ENCODE data around the gene GSK3B.
"Not testable (repeated sequence)": the region's sequence is repeated elsewhere in the genome, so short reads cannot be mapped to it uniquely, and the experiment has no call there.

GSK3B gene

DNA sequence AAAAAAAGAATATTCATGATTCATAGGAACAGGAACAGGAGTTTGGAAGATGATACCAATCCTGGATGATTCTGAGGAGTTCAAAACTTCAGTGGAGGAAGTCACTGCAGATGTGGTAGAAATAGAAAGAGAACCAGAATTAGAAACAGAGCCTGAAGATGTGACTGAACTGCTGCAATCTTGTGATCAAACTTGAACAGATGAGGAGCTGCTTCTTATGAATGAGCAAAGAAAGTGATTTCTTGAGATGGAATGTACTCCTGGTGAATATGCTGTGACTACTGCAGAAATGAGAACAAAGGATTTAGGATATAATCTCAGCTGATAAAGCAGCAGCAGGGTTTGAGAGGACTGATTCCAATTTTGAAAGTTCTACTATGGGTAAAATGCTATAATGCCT, 72.7 kb downstream of the GSK3B start:
- Histone ChIP-seq H3K27me3 (ENCODE audit: control insufficient read depth, insufficient read depth, low read length, poor library complexity, severe bottlenecking) (no peaks in the 10 kb centered on the region), H3K27ac (ENCODE audit: insufficient read depth, low read depth, low read length, poor library complexity, severe bottlenecking) (no peak overlapping the region), H3K4me3 (ENCODE audit: insufficient read depth, low read depth, low read length) (no peak overlapping the region), H3K9me3 (ENCODE audit: control insufficient read depth, low read length) (no peaks in the 10 kb centered on the region), H3K4me1 (ENCODE audit: control insufficient read depth, insufficient read depth, low read length) (no peaks in the 10 kb centered on the region), H3K36me3 (ENCODE audit: control insufficient read depth, insufficient read depth, low read length) (no peaks in the 10 kb centered on the region)

GRCh38 chr3:120018299-120018698, 75.9 kb downstream of the GSK3B start:
- 96 to 97% methylated on average over 2 of the region's 3 CpGs for WGBS, 2 experiments
- Histone ChIP-seq H3K27me3 (ENCODE audit: control insufficient read depth, insufficient read depth, low read length, poor library complexity, severe bottlenecking) (no peaks in the 10 kb centered on the region), H3K36me3 (ENCODE audit: control insufficient read depth, insufficient read depth, low read length) (no peaks in the 10 kb centered on the region), H3K4me3 (ENCODE audit: insufficient read depth, low read depth, low read length) (no peak overlapping the region), H3K27ac (ENCODE audit: insufficient read depth, low read depth, low read length, poor library complexity, severe bottlenecking) (no peak overlapping the region), H3K9me3 (ENCODE audit: control insufficient read depth, low read length) (no peaks in the 10 kb centered on the region), H3K4me1 (ENCODE audit: control insufficient read depth, insufficient read depth, low read length) (no peaks in the 10 kb centered on the region)

- no peaks in the 10 kb centered on the region for H3K4me1 ChIP-seq (ENCODE audit: control insufficient read depth, insufficient read depth, low read length)
- no peaks in the 10 kb centered on the region for H3K36me3 ChIP-seq (ENCODE audit: control insufficient read depth, insufficient read depth, low read length)
- H3K9me3 ChIP-seq (ENCODE audit: control insufficient read depth, low read length) = no peaks in the 10 kb centered on the region
- no peak overlapping the region for H3K4me3 ChIP-seq (ENCODE audit: insufficient read depth, low read depth, low read length)
- H3K27me3 ChIP-seq (ENCODE audit: control insufficient read depth, insufficient read depth, low read length, poor library complexity, severe bottlenecking) = no peaks in the 10 kb centered on the region
- H3K27ac ChIP-seq (ENCODE audit: insufficient read depth, low read depth, low read length, poor library complexity, severe bottlenecking) = no peak overlapping the region
- 96 to 100% methylated on average over 2 to 3 of the region's 3 CpGs for WGBS, 2 experiments
Measured at GRCh38 chr3:120017692-120018091, 76.6 kb downstream of the GSK3B start.

- 82 to 84% methylated on average over 3 of the region's 3 CpGs for whole genome bisulfite sequencing, 2 experiments
- Histone ChIP-seq H3K27ac (ENCODE audit: insufficient read depth, low read depth, low read length, poor library complexity, severe bottlenecking) (no peak overlapping the region), H3K4me3 (ENCODE audit: insufficient read depth, low read depth, low read length) (no peak overlapping the region), H3K36me3 (ENCODE audit: control insufficient read depth, insufficient read depth, low read length) (no peaks in the 10 kb centered on the region), H3K27me3 (ENCODE audit: control insufficient read depth, insufficient read depth, low read length, poor library complexity, severe bottlenecking) (no peaks in the 10 kb centered on the region), H3K9me3 (ENCODE audit: control insufficient read depth, low read length) (no peaks in the 10 kb centered on the region), H3K4me1 (ENCODE audit: control insufficient read depth, insufficient read depth, low read length) (no peaks in the 10 kb centered on the region)
Measured at GRCh38 chr3:120013481-120013880, 80.8 kb downstream of the GSK3B start.

DNA sequence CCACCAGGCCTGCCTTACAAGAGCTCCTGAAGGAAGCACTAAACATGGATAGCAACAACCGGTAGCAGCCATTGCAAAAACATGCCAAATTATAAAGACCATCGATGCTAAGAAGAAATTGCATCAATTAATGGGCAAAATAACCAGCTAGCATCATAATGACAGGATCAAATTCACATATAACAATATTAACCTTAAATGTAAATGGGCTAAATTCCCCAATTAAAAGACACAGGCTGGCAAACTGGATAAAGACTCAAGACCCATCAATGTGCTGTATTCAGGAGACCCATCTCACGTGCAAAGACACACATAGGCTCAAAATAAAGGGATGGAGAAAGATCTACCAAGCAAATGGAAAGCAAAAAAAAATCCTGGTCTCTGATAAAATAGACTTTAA, 88.5 kb downstream of the GSK3B start:
- H3K9me3 ChIP-seq (ENCODE audit: control insufficient read depth, low read length); H3K4me3 ChIP-seq (ENCODE audit: insufficient read depth, low read depth, low read length); H3K27me3 ChIP-seq (ENCODE audit: control insufficient read depth, insufficient read depth, low read length, poor library complexity, severe bottlenecking); H3K36me3 ChIP-seq (ENCODE audit: control insufficient read depth, insufficient read depth, low read length); H3K27ac ChIP-seq (ENCODE audit: insufficient read depth, low read depth, low read length, poor library complexity, severe bottlenecking): not testable (repeated sequence)
- H3K4me1 ChIP-seq (ENCODE audit: control insufficient read depth, insufficient read depth, low read length) = peaks cover 14% of the 10 kb centered on the region
- WGBS, 2 experiments = 93 to 98% methylated on average over 2 to 3 of the region's 3 CpGs

DNA sequence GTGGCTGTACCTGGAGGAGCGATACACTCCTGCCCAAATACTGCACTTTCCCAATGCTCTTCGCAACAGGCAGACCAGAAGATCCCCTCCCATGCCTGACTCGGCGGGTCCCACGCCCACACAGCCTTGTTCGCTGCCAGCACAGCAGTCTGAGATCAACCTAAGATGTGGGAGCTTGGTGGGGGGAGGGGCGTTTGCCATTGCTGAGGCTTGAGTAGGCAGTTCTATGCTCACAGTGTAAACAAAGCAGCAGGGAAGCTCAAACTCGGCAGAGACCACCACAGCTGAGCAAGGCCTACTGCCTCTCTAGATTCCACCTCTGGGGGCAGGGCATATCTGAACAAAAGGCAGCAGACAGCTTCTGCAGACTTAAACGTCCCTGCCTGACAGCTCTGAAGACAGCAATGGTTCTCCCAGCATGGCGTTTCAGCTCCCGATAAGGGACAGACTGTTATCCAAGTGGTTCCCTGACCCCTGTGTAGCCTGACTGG, 90.2 kb downstream of the GSK3B start:
- H3K27me3 ChIP-seq (ENCODE audit: control insufficient read depth, insufficient read depth, low read length, poor library complexity, severe bottlenecking); H3K36me3 ChIP-seq (ENCODE audit: control insufficient read depth, insufficient read depth, low read length); H3K9me3 ChIP-seq (ENCODE audit: control insufficient read depth, low read length): not testable (repeated sequence)
- WGBS, 2 experiments = 24 to 28% methylated on average over 11 of the region's 11 CpGs
- Histone ChIP-seq H3K4me3 (ENCODE audit: insufficient read depth, low read depth, low read length) (peak overlapping the region; percentile 6), H3K4me1 (ENCODE audit: control insufficient read depth, insufficient read depth, low read length) (peaks cover 14% of the 10 kb centered on the region), H3K27ac (ENCODE audit: insufficient read depth, low read depth, low read length, poor library complexity, severe bottlenecking) (peak overlapping the region; percentile 8)

- no peak overlapping the region for H3K27ac ChIP-seq (ENCODE audit: insufficient read depth, low read depth, low read length, poor library complexity, severe bottlenecking)
- H3K27me3 ChIP-seq (ENCODE audit: control insufficient read depth, insufficient read depth, low read length, poor library complexity, severe bottlenecking) = no peaks in the 10 kb centered on the region
- H3K36me3 ChIP-seq (ENCODE audit: control insufficient read depth, insufficient read depth, low read length) = peaks cover 3% of the 10 kb centered on the region
- no peak overlapping the region for H3K4me3 ChIP-seq (ENCODE audit: insufficient read depth, low read depth, low read length)
- H3K4me1 ChIP-seq (ENCODE audit: control insufficient read depth, insufficient read depth, low read length) = no peaks in the 10 kb centered on the region
- no peaks in the 10 kb centered on the region for H3K9me3 ChIP-seq (ENCODE audit: control insufficient read depth, low read length)
- 86 to 100% methylated on average over 1 of the region's 1 CpG for WGBS, 2 experiments
Measured at GRCh38 chr3:119998166-119998565, 96.1 kb downstream of the GSK3B start.

DNA sequence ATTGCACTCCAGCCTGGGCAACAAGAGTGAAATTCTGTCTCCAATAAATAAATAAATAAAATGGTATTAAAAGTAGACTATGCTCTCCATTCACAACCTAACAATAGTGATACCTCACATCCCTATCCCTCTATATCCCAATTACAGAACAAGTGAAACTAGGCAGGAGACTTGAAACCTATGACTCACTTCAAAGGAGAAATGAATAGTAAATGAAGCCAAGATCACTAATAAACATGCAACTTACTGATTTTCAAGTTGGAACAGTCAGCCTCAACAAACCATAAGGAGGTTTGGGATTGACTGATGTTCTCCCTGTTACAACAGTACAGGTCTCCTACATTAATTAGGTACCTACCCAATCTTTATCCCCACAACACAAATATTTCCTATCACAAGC, 103.4 kb downstream of the GSK3B start:
- no peaks in the 10 kb centered on the region for H3K36me3 ChIP-seq (ENCODE audit: control insufficient read depth, insufficient read depth, low read length)
- H3K27me3 ChIP-seq (ENCODE audit: control insufficient read depth, insufficient read depth, low read length, poor library complexity, severe bottlenecking) = no peaks in the 10 kb centered on the region
- H3K27ac ChIP-seq (ENCODE audit: insufficient read depth, low read depth, low read length, poor library complexity, severe bottlenecking) = no peak overlapping the region
- no peak overlapping the region for H3K4me3 ChIP-seq (ENCODE audit: insufficient read depth, low read depth, low read length)
- H3K9me3 ChIP-seq (ENCODE audit: control insufficient read depth, low read length) = no peaks in the 10 kb centered on the region
- no peaks in the 10 kb centered on the region for H3K4me1 ChIP-seq (ENCODE audit: control insufficient read depth, insufficient read depth, low read length)

GRCh38 chr3:119989981-119990655, 104.1 kb downstream of the GSK3B start:
- Histone ChIP-seq H3K4me3 (ENCODE audit: insufficient read depth, low read depth, low read length) (no peak overlapping the region), H3K9me3 (ENCODE audit: control insufficient read depth, low read length) (no peaks in the 10 kb centered on the region), H3K27me3 (ENCODE audit: control insufficient read depth, insufficient read depth, low read length, poor library complexity, severe bottlenecking) (no peaks in the 10 kb centered on the region), H3K27ac (ENCODE audit: insufficient read depth, low read depth, low read length, poor library complexity, severe bottlenecking) (no peak overlapping the region), H3K36me3 (ENCODE audit: control insufficient read depth, insufficient read depth, low read length) (no peaks in the 10 kb centered on the region), H3K4me1 (ENCODE audit: control insufficient read depth, insufficient read depth, low read length) (no peaks in the 10 kb centered on the region)
- WGBS, 2 experiments = 93 to 96% methylated on average over 8 of the region's 8 CpGs

DNA sequence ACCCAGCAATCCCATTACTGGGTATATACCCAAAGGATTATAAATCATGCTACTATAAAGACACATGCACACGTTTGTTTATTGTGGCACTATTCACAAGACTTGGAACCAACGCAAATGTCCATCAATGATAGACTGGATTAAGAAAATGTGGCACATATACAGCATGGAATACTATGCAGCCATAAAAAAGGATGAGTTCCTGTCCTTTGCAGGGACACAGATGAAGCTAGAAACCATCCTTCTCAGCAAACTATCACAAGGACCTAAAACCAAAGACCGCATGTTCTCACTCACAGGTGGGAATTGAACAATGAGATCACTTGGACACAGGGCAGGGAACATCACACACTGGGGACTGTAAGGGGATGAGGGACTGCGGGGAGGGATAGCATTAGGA, 107.4 kb downstream of the GSK3B start:
- H3K27ac ChIP-seq (ENCODE audit: insufficient read depth, low read depth, low read length, poor library complexity, severe bottlenecking); H3K4me1 ChIP-seq (ENCODE audit: control insufficient read depth, insufficient read depth, low read length); H3K36me3 ChIP-seq (ENCODE audit: control insufficient read depth, insufficient read depth, low read length); H3K27me3 ChIP-seq (ENCODE audit: control insufficient read depth, insufficient read depth, low read length, poor library complexity, severe bottlenecking); H3K9me3 ChIP-seq (ENCODE audit: control insufficient read depth, low read length); H3K4me3 ChIP-seq (ENCODE audit: insufficient read depth, low read depth, low read length): not testable (repeated sequence)
- 94 to 95% methylated on average over 4 of the region's 4 CpGs for WGBS, 2 experiments

DNA sequence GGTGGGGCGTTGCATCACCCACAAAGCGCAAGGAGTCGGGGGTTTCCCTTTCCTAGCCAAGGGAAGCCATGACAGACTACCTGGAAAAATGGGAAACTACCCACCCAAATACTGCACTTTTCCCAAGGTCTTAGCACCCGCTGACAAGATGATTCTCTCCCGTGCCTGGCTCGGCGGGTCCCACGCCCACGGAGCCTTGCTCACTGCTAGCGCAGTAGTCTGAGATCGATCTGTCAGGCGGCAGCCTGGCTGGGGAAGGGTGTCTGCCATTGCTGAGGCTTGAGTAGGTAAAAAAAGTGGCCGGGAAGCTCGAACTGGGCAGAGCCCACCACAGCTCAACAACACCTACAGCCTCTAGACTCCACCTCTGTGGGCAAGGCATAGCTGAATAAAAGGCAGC, 112.9 kb downstream of the GSK3B start:
- no peaks in the 10 kb centered on the region for H3K9me3 ChIP-seq (ENCODE audit: control insufficient read depth, low read length)
- H3K4me1 ChIP-seq (ENCODE audit: control insufficient read depth, insufficient read depth, low read length) = no peaks in the 10 kb centered on the region
- WGBS, 2 experiments = 94 to 95% methylated on average over 14 of the region's 14 CpGs
- H3K36me3 ChIP-seq (ENCODE audit: control insufficient read depth, insufficient read depth, low read length) = no peaks in the 10 kb centered on the region
- no peak overlapping the region for H3K4me3 ChIP-seq (ENCODE audit: insufficient read depth, low read depth, low read length)
- no peaks in the 10 kb centered on the region for H3K27me3 ChIP-seq (ENCODE audit: control insufficient read depth, insufficient read depth, low read length, poor library complexity, severe bottlenecking)
- no peak overlapping the region for H3K27ac ChIP-seq (ENCODE audit: insufficient read depth, low read depth, low read length, poor library complexity, severe bottlenecking)
